ENCODE results near the gene ESYT2. TPM values are rescaled to one million over a fixed set of nuclear protein-coding genes. Genes with fewer than 3 reads are reported as not detected.
"Not testable (repeated sequence)": the region's sequence is repeated elsewhere in the genome, so short reads cannot be mapped to it uniquely, and the experiment has no call there.

The ESYT2 gene
- total RNA-seq (2021): 36.7 and 39.0 TPM in 2 replicates
- long read RNA-seq, full-length matches to known transcripts: 2 of 17 reads
- long read RNA-seq, partial matches to known transcripts: 5 of 17 reads
- long read RNA-seq, other reads (novel, unspliced or antisense): 10 of 17 reads

- peak; percentile 88 for DNase-seq
- Mint-ChIP-seq H3K4me1 (peaks cover 33% of the 10 kb centered on the region in 2 experiments), H3K9me3 (no peaks in the 10 kb centered on the region), H3K36me3 (ENCODE audit: insufficient read depth in 1 of 3, low read depth in 3 of 3) (peaks cover 0 to 7% (median 0%) of the 10 kb centered on the region in 3 experiments; a peak in 2 of 7 replicates), H3K27me3 (ENCODE audit: low read depth) (peaks cover 13% of the 10 kb centered on the region), H3K4me3 (peak within 1 kb of the TSS; percentile 69 to 83), H3K27ac (peak within 1 kb of the TSS in 2 of 3 experiments; percentile 44; a peak in 3 of 7 replicates)
- Histone ChIP-seq H2BK120ac (ENCODE audit: low read depth, low read length, poor library complexity, severe bottlenecking) (no peak within 1 kb of the TSS), H3K4me1 (ENCODE audit: insufficient read depth, low read length) (peaks cover 7% of the 10 kb centered on the region; the same call in 1 of the 2 replicates), H2BK12ac (ENCODE audit: insufficient read length, low read depth, low read length) (no peak within 1 kb of the TSS), H4K20me1 (ENCODE audit: control insufficient read depth, insufficient read depth, insufficient read length) (no peaks in the 10 kb centered on the region), H4K8ac (replicated peaks; ENCODE audit: insufficient read length, low read depth, low read length) (no peak within 1 kb of the TSS), H3K4ac (ENCODE audit: low read depth, low read length) (no peak within 1 kb of the TSS), H4K5ac (ENCODE audit: insufficient read length, low read depth, low read length) (no peak within 1 kb of the TSS), H3K9ac (ENCODE audit: extremely low read depth, insufficient read length, low read length) (peak within 1 kb of the TSS; percentile 49), H3K23ac (ENCODE audit: insufficient read length, low read depth, low read length) (no peak within 1 kb of the TSS), H3K56ac (ENCODE audit: insufficient read length, low read depth, low read length) (no peak within 1 kb of the TSS), H3K79me1 (ENCODE audit: insufficient read depth, low read depth, low read length, poor library complexity, severe bottlenecking) (peaks cover 5% of the 10 kb centered on the region), H3K18ac (ENCODE audit: insufficient read length, low read depth, low read length) (peak within 1 kb of the TSS; percentile 52), H3K4me2 (ENCODE audit: insufficient read depth, insufficient read length, low read length) (peak within 1 kb of the TSS; percentile 96), H3K79me2 (ENCODE audit: insufficient read depth, low read length) (peaks cover 12% of the 10 kb centered on the region; the same call in 1 of the 2 replicates), H3T11ph (ENCODE audit: low read length) (no peak within 1 kb of the TSS), H3K14ac (ENCODE audit: insufficient read depth, low read length) (peak within 1 kb of the TSS; percentile 72), H3K9me3 (ENCODE audit: control insufficient read depth, low read depth, low read length) (no peaks in the 10 kb centered on the region), H3K27me3 (ENCODE audit: insufficient read depth, low read length) (no peaks in the 10 kb centered on the region; the same call in 1 of the 2 replicates), H2AK5ac (ENCODE audit: insufficient read length, low read length) (no peak within 1 kb of the TSS), H4K91ac (ENCODE audit: insufficient read length, low read depth, low read length) (no peak within 1 kb of the TSS), H3K23me2 (ENCODE audit: insufficient read length, low read depth, low read length, poor library complexity, severe bottlenecking) (peaks cover 12% of the 10 kb centered on the region), H2BK20ac (ENCODE audit: low read depth, low read length, poor library complexity, severe bottlenecking) (no peak within 1 kb of the TSS), H2BK15ac (ENCODE audit: low read depth, low read length) (no peak within 1 kb of the TSS), H2AFZ (ENCODE audit: low read length) (no peak within 1 kb of the TSS), H2BK5ac (ENCODE audit: insufficient read length, low read length) (no peak within 1 kb of the TSS), H3K27ac (ENCODE audit: insufficient read length, low read depth, low read length) (no peak within 1 kb of the TSS)
- no CpG with 5 or more reads among the region's 120 CpGs for WGBS (ENCODE audit: extremely low coverage, insufficient read length, low lambda C conversion rate)
- peak; percentile 24; the same call in 2 of the 3 replicates for TF ChIP-seq CTCF (conservative IDR thresholded peaks at IDR 0.05)
These were observed at the start of gene ESYT2 for GRCh38 chr7:158829342-158830210. TSS of gene ESYT2 (minus strand) at chr7:158829509. CDS start at chr7:158829418, 91 bp downstream.

DNA sequence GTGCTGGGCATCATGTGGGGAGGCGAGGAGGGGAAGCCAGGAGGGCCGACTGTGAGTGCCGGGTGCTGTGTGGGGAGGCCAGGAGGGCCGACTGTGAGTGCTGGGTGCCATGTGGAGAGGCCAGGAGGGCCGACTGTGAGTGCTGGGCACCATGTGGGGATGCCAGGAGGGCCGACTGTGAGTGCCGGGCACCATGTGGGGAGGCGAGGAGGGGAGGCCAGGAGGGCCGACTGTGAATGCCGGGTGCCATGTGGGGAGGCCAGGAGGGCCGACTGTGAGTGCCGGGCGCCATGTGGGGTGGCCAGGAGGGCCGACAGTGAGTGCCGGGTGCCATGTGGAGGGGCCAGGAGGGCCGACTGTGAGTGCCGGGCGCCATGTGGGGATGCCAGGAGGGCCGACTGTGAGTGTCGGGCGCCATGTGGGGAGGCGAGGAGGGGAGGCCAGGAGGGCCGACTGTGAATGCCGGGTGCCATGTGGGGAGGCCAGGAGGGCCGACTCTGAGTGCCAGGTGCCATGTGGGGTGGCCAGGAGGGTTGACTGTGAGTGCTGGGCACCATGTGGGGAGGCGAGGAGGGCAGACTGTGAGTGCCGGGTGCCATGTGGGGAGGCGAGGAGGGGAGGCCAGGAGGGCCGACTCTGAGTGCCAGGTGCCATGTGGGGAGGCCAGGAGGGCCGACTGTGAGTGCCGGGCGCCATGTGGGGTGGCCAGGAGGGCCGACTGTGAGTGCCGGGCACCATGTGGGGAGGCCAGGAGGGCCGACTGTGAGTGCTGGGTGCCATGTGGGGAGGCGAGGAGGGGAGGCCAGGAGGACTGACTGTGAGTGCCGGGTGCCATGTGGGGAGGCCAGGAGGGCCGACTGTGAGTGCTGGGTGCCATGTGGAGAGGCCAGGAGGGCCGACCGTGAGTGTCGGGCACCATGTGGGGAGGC is 49.1 kb upstream of the ESYT2 start:
- H3K4me3 Mint-ChIP-seq; H3K4ac ChIP-seq (ENCODE audit: low read depth, low read length); H3K79me1 ChIP-seq (ENCODE audit: insufficient read depth, low read depth, low read length, poor library complexity, severe bottlenecking); H3K27ac ChIP-seq (ENCODE audit: insufficient read length, low read depth, low read length); H2BK120ac ChIP-seq (ENCODE audit: low read depth, low read length, poor library complexity, severe bottlenecking); H3K14ac ChIP-seq (ENCODE audit: insufficient read depth, low read length); H3K9me3 Mint-ChIP-seq; H2BK5ac ChIP-seq (ENCODE audit: insufficient read length, low read length); H3T11ph ChIP-seq (ENCODE audit: low read length); H3K4me2 ChIP-seq (ENCODE audit: insufficient read depth, insufficient read length, low read length); H3K23me2 ChIP-seq (ENCODE audit: insufficient read length, low read depth, low read length, poor library complexity, severe bottlenecking); H3K79me2 ChIP-seq (ENCODE audit: insufficient read depth, low read length); H2BK12ac ChIP-seq (ENCODE audit: insufficient read length, low read depth, low read length); H4K8ac ChIP-seq (replicated peaks; ENCODE audit: insufficient read length, low read depth, low read length); H3K27me3 Mint-ChIP-seq (ENCODE audit: low read depth); H3K9ac ChIP-seq (ENCODE audit: extremely low read depth, insufficient read length, low read length); DNase-seq; H4K91ac ChIP-seq (ENCODE audit: insufficient read length, low read depth, low read length); H3K23ac ChIP-seq (ENCODE audit: insufficient read length, low read depth, low read length); H4K5ac ChIP-seq (ENCODE audit: insufficient read length, low read depth, low read length); H4K20me1 ChIP-seq (ENCODE audit: control insufficient read depth, insufficient read depth, insufficient read length); H2BK20ac ChIP-seq (ENCODE audit: low read depth, low read length, poor library complexity, severe bottlenecking); H3K4me1 ChIP-seq (ENCODE audit: insufficient read depth, low read length); H3K4me1 Mint-ChIP-seq; H2AFZ ChIP-seq (ENCODE audit: low read length); H3K9me3 ChIP-seq (ENCODE audit: control insufficient read depth, low read depth, low read length); H2BK15ac ChIP-seq (ENCODE audit: low read depth, low read length); H3K27me3 ChIP-seq (ENCODE audit: insufficient read depth, low read length); H2AK5ac ChIP-seq (ENCODE audit: insufficient read length, low read length); H3K56ac ChIP-seq (ENCODE audit: insufficient read length, low read depth, low read length); H3K18ac ChIP-seq (ENCODE audit: insufficient read length, low read depth, low read length): not testable (repeated sequence)
- peaks cover 8 to 67% (median 65%) of the 10 kb centered on the region in 3 experiments for H3K36me3 Mint-ChIP-seq (ENCODE audit: insufficient read depth in 1 of 3, low read depth in 3 of 3)
- peak overlapping the region in 1 of 3 experiments; percentile 62; a peak in 1 of 7 replicates for H3K27ac Mint-ChIP-seq
- WGBS (ENCODE audit: extremely low coverage, insufficient read length, low lambda C conversion rate): no CpG with 5 or more reads among the region's 41 CpGs
